Stimulated activated CD8-positive, alpha-beta memory T cell treated with anti-CD3 and anti-CD28 coated beads, Interleukin-7, amount 100 ng/mL, for 48 hours (primary cell): ENCODE measurements around the gene NFIA.

ENCODE experiments used
- DNase-seq, 2 donors: peaks; one replicate each; pipeline ENCODE4 v3.0.0-alpha.2; 2020; ENCODE audit warnings: low read depth in 1 of 2; ENCODE audit errors: extremely low read depth in 1 of 2

The NFIA gene

DNA sequence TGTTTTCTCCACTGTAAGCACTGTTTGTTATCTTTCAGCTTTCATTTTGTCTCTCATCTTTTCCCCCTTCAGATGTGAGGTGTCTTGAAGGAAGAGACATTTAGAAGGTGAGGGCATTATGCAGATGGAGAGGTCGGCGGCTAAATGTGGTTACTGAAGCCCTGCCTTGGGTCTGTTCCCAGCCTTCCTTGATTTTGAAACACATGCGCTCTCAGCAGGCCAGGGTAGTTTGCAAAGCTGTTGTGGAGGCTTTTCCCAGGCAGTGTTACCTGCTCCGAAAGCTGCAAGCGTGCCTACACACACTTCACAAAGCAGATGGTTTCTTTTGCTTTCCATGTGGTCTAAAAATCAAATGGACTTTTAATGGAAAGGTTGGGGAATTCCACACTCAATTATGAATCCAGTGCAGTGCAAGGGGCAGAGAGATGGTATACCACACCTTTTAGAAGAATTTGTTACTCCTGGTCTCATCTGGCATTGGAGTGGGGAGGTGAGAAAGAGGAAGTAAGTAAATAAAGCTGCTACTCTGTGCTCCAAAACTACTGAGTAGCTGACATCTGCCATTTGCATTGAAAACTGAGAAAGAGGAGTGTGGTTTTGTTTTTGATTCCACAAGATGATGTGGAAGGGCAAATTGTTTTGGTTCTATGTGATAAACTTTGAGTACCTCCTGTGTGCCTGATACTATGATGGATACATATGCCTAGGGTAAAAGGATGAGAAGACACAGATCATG, 91.9 kb downstream of the NFIA start:
- no peak for DNase-seq

DNA sequence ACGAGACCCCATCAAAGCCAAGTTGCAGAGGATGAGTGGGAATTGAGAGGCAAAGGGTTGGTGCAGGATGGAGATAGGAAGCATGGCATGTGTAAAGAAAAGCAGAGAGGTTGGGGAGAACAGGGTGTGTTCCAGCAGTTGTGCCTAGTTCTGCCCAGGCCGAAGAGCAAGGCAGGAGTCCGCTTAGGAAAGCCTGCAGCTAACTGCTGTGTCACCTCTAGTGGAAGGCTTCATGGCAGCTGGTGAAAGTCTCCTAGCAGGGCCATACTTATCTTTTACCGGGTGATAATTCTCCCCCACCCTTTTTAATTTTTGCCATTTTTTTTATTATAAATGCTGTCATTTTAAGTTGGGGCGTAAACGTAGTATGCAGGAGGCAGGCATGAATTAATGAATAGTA, 93.6 kb downstream of the NFIA start:
- no peak for DNase-seq

DNA sequence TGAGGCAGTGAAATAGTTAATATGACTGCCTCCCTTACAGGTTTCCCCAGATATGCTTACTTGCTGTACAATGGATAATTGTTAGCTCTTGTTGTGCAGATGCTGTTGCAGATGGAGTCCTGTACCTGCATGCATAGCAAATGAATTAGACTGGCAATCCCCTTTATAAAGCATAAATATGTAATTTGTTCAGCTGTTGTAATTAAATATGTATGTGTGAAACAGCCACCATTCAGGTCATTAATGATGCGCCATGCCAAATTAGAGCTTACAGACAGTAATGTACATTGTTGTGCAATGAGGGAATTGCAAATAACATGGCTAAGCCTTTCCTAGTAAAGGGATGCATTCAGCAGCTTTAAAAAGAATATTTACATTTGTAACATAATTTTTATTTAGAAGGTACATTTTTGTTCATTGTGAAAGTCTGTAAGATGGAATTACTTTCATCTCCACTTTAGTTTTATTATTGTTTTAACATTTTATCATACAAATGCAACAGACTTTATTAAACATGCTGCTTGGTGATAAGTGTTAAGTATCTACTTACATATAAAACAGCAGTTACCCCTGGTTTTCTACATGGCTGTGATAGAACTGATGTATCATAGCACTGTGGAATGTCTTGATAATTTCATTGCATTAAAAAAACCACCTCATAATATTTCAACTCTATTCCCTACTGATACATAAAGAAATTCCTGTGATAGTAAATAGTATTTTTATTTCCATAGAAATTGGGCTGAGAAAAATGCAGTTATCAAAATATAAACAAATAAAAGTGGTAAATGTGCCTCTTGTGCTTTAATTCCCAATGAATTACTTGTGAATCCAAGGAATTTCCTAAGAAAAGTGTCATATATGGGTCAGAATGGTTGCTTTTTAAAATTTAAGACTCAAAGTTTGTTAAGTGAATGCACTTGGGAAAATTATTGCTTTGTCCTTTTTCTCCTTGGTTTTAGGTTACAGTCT, 99.0 kb downstream of the NFIA start:
- no peak for DNase-seq

DNA sequence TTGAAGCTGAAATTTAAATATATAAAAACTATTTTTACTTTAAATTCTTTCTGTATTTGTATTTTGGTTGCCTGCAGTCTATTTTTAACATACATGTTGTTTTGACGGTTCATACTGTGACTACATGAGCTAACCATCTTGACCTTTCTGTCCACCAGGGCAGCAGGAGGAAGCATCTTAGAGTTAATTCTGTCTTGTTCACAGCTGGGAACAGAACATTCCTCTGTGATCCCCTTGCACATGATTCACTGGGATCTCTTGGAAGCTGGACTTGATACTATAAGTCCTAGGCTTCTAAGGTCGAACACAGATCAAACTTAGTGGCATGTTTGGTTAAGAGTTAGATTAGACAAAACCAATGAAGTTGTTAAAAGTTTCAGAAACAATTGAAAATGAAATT, 99.7 kb downstream of the NFIA start:
- DNase-seq = no peak

DNA sequence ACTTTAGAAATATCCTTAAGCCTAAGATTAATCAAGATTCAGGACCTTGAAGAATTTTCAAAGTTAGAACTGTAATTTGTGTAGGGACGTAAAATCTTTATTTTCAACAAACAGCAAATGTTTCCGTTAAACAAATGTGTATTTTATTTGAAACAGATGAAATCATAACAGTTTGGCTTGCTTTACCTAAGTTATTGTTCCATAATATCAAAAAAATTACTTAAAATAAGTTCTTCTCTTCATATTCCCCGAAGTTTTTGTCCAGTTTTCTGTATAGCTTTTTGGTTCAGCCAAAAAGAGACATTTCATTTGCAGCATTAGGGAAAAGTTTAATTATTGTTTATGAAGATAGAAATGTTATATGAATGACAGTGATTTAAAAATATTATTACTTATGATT, 100.1 kb downstream of the NFIA start:
- DNase-seq = no peak

DNA sequence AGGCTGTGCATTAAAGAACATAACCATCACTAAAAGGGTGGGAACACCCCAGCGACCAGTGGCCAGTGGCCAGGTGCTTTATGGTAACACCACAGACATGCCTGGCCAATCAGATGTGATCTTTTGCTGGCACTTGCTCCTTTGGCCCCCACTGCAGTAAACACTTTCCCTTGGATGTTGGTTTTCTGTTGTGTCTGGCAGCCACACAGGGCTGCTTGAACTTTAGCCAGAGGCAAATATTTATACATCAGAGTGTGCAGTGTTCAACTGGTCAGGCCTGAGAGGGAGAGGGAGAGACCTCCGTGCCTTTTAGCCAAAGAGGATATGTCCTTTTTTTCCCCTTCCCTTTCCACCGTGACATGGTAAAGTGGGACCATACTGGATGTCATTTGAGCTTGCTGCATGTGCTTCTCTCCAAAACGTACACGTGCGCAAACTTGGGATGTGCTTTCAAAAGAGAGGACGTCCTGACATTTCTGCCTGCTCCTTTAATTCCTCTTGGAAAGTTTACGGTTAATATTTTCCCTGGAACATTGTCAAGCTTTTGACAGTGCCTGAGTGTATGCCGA, 101.2 kb downstream of the NFIA start:
- DNase-seq = no peak

DNA sequence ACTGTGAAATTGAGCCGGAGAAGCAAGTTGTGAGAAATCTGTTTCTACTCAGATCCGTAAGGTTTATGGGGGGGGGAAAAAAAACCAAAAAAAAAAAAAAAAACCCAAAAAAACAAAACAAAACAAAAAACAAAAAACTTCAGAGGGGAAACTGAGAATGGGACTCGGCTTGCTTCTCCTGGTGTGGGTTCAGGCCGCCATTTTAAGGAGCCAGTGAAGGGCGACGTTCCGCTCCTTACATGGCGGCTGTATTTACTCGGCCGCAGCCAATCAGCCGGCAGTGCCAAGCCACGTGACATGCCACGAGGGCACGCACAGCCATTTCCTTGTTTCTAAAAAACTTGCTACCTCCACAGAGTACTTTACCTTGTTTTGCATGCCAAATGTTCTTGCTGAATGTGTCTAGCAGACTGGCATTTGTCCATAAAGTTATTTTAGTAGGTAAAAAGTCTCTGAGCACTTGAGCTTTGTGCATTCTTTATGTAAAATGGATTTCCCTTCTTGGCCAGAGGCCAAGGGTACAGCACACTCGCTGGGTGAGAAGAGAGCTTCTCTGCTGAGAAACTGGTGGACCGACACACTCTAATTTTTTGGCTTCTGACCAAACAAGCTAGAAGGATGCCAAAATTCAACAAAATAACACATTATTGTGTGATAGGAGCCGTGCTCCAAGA, 101.8 kb downstream of the NFIA start:
- DNase-seq = no peak

DNA sequence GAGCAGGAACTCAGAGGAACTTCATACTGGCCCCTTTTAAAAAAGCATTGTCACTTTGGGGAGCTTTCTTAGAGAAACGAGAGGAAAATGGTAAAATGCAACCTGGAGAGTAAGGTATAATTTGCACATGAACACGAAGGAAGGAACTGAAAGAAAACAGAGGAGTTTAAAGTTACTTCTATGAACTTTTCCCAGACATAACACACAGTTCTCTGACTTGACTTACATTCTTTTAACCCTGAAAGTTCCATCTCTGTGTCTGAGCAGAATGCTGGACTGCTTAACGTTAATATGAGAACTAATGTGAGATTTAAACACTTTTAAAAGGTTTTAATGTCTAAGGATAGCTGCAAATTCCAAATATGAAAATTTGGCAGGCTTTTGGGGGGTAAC, 102.3 kb downstream of the NFIA start:
- no peak for DNase-seq

DNA sequence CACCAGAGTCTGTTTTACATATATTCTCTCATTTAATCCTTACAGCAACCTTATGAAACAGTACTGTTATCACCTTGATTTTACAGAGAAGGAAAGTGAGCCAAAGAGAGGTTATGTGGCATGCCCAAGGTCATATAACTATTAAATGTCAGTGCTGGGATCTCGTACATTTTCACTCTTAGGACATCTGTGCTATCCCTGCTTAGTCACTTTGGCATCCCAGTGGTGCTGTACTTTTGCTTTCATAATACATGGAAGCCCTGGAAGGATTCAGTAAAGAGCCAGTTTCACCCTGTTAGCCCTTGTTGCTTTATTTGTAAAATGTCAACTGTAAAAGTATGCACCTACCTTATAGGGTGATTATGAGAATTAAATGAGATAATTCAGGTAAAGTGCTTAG, 104.4 kb downstream of the NFIA start:
- no peak for DNase-seq

DNA sequence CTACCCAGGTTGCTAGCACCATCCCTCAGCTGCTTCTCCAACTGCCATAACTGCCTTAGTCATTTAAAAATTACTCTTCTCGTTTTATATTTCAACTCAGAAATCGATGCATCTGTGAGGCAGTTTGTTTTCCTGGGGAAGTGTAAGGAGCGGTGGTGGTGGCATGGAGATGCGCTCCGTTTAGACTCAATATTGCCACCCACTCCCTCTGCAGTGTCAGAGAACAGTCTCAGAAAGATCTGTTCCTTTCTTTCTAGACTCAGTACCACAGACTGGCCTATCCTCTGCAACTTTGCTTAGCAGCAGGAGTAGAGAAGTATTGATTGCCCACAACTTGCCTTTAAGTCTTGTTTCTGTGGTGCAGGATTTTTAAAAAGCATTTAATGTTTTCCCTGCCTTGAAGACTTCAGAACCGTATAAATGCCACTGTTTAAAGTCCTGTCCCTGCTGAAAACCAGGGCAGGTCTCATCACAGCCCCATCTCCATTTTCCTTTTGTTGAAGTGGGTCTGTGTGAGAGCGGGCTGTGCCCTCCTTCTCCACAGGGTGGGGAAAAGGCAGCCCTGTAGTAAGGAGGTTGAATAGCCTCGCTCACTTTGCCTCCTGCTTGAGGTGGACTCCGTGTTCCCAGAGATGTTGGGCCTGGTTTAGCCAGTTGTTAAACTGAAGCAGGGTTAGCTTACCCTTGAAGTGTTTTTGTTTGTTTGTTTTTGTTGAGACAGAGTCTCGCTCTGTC, 105.2 kb downstream of the NFIA start:
- DNase-seq = no peak

DNA sequence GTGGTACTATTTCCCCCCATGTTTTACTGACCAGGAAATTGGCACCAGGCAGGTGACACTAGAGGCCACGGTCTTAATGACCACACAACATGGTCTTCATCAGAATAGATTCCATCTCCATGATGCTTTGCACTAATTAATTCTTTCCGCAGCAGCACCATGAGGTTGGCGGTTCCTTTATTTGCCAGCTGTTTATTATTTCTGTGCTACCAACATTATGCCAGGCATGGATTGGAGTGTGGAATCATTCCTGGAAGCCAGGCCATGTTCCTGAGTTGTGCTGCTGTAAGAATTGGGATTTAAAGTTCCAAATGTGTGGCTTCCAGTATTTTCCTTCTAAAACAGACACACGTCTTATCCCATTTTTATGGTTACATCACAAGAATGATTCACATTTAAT, 107.8 kb downstream of the NFIA start:
- DNase-seq = no peak

DNA sequence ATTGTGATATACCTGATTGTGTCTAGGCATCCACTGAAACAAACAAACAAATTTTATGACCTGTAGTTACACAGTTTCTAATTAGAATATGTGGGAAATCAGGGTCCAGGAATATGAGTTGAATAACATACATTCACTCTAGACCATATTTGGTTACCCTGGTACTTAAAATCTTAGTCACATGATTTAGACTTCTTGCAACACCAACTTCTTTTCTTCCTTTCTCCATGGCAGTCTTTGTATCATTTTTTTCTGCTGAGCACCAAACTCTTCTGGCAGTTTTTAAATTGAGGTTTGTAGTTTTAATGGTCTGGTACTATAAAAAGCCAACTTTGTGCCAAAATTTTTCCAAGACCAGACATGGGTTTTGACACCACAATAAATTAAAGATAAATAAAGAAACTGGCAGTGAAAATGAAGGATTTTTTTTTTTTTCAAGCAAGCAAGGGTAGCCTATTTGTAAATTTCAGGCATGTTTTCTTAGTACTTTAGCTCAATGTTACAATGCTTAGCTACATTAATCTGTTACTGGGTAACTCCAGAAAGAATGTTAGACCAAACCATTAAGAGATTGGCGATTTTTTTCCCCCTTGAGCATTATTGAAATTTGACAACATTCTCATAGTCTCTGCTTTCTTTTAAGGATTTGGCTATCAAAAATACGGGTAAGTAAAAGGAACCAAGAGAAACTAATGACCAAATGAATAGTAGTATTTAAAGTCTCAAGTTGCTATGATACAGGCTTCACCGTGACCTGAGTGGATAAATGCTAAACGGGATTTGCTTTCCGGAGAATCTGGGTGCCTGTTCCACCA, 108.5 kb downstream of the NFIA start:
- no peak for DNase-seq

DNA sequence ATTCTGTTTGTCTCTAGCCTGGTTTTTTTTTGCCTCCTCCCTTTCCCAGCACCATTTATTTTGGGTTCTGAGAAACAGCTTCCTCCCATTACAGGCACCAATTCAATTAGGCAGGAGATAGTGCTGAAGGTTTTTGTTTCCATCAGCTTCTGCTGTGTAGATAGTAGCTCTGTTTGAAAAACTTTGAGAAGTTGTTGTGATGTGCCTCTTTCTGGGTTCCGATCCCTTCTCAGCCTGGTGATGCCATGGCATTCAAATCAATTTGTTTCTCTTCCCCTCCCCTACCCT, 109.0 kb downstream of the NFIA start:
- DNase-seq = no peak

DNA sequence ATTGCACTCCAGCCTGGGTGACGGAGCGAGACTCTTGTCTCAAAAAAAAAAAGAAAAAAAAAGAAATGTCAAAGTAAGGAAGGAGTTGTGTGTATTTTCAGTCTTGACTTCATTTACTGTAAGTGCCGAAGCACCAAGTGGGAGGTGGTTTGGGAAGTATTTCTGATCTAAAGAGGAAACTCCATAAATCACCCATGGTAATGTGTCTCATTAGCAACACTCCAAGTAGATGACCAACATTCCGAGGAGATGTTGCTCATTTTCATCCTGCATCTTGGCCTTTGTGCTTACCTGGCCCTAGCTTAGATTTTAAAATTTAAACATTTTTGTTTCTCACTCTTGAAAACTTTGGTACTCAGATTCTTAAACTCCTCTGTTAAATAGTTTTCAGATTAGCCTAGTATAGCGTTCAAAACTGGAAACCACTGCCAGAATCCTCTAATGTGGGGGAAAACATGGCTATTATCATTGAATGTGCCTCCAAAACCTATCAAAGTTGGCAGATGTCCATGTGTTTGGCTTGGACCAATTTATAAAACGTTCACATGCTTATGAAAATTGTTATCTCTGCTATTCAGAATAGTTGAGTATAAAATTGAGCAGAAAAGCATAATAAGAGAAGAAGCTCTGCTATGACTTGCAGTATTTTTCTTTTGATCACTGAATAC, 110.4 kb downstream of the NFIA start:
- no peak for DNase-seq

DNA sequence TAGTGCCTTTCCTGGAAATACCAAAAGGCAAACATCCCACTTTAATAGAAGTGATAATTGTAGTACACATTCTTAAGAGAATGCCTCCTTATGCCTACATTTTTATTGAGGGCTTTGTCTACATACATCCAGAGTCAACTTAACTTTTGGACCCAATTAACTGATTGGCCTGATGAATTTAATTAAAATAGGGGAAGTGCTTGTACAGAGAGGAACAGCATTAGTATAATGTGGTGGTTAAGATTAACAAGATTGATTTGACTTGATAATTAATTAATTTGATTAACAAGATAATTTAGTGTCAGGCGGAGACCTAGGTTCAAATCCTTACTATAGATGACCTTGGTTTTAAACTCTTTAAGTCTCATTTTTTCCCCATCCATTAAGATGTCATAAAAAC, 111.4 kb downstream of the NFIA start:
- no peak for DNase-seq

DNA sequence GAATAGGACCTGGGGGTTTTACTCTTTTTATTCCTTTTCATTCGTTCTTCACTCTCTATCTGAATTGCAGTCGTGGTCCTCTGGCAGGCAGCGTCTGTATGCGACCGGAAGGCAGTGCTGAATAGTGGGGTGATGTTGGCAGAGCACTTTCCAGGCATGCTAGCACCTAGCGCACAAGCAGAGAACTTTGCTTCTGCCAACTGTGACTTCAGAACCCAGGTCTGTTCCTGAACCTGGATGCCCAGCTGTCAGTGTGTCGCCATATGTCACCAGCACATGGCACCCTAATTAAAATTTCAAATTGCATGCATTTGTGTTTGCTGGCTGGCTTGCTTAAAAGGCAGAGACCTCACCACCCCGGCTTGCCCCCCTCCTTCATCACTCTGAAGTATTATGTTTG, 116.2 kb downstream of the NFIA start:
- DNase-seq = no peak

DNA sequence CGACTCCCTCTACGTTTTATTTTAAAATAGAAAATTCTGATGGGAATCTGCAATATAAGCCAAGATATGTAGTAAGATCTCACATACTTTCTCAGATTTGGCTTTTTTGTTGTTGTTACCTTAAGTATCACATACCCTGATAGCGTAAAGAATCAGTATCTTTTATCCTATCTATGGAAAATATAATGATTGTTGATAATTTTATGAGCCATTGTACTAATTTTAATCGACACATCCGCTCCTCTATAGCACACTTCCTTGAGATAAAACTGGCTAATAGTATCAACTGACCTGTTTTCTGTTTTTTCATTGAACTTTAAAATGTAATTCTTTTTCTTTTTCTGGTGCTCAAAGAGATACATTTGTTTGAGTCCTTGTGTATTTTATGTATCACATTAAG, 118.7 kb downstream of the NFIA start:
- no peak for DNase-seq

DNA sequence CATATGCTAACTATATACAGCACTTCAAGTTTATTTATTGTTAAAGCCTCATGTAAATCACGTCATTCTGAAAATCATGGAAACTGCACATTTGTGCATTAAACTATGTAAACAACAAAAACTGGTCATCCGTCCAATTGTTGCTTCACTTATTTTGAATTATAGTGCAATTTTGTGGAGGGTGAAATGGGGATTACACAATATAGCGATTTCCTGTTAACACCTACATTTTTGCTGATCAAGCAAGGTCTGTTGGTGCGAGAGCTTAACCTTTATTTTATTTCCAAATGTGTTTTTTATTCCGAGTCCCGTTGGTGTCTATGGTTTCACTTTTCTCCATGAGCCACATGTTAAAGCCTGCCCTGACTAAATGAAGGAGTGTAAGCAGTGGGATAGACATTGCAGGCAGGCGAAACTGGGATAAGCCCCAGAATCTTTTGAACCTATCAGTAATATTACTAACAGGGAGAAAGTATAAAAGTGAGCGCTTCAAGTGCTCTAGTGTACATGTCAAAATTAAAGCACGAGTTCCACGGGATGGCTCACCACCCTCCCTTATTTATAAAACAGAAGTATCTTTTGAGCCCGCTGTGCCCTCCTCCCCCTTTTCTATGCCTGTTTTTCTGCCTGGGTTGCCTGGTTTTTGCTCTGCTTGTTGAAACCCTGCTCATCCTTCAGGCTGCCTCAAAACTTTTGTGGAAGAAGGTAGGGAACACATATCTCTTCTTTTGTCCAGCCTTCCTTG, 120.7 kb downstream of the NFIA start:
- DNase-seq = no peak

DNA sequence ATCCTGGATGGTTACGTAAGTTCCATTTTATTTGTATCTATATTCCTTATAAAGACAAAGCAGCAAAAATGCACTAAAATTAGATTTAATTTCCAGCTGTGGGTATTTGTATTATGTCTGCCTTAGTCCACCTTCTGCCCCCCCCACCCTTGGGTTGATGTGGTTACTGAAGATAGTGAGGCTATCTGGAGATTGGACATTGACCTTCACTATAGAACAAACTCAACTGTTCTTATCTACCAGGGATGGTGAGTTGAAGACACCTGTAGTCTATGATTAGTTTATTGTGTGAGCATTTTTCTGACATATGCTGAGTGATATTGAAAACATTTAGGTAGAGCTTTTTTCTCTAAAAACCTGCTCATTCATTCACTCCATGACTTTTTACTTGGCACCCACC, 122.2 kb downstream of the NFIA start:
- DNase-seq = no peak
